NK-92 (cell line): Measurements from ENCODE around the gene RAB41.
"Not testable (repeated sequence)": the region's sequence is repeated elsewhere in the genome, so short reads cannot be mapped to it uniquely, and the experiment has no call there.

Experiments used
- DNase-seq: peaks from one replicate; lab custom pipeline; 2025; ENCODE audit not compliant: unreplicated experiment; lab: John Stamatoyannopoulos, UW

The RAB41 gene

DNA sequence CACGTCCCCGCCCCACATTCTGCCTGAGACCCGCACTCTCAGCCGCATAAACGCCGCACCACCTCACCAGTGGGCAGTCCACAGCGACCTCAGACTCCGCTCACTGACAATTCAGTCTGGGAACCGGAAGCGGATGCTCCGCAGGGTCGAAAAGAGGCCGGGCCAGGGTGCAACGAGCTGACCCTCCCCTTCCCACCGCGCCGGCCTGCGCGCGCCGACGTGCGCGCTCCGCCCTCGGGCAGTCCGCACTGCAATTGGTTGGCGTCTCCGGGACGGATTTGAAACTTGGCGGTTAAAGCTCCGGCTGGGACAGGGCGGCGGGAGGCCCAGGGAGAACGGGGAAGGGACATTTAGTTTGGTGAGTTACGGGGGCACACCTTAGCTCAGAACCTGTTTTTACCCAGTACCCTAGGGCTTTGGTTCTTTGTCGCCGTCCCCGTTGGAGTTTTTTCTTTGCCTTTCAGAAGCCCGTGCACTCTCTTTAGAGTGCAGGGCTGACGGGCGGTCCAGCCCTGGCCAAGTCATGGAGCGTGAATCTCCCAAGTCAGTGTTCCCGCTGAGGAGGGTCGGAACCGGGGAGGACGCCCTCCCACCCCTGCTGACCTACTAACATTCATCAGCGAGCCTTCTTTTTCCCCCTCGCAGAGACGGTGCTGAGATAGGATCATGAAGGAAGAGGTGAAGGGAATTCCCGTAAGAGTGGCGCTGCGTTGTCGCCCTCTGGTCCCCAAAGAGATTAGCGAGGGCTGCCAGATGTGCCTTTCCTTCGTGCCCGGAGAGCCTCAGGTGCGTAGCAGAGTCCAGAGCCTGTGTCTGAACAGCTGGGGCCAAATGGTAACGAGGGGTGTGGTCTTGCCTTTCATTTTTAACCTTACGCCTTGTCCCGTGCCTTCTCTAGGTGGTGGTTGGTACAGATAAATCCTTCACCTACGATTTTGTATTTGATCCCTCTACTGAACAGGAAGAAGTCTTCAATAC, 8.1 kb downstream of the RAB41 start, which contains the start of the genes KIF4A and PDZD11:
Gene KIF4A, plus strand, starts transcription at position 312 of the 978 bp plus-strand sequence. Its CDS starts 355 bp downstream, at position 667.
Gene PDZD11, minus strand, starts transcription at position 135 of the 978 bp plus-strand sequence. CDS start 586 bp downstream, outside the sequence.
- DNase-seq = no peak

DNA sequence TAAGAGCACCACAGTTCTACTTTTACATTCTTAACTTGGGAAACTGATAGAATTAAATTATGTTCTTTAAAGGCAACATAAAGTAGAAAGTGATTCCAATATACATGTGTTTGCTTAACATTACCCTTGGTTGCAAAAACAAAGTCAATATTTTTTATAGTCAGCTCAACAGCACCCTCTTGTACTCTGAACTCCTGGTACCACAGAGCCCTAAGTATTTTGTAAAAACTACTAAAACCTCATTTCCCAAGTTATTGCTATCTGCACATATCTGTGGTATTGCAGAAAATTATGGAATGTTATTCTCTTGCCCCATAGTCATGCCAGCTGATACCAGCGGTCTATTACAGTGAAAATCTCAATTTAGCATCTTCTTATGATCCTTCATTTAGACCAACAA, 10.8 kb downstream of the RAB41 start:
- no peak for DNase-seq

- no peak for DNase-seq
Observed at GRCh38 chrX:70293621-70294020, 11.6 kb downstream of the RAB41 start.

DNA sequence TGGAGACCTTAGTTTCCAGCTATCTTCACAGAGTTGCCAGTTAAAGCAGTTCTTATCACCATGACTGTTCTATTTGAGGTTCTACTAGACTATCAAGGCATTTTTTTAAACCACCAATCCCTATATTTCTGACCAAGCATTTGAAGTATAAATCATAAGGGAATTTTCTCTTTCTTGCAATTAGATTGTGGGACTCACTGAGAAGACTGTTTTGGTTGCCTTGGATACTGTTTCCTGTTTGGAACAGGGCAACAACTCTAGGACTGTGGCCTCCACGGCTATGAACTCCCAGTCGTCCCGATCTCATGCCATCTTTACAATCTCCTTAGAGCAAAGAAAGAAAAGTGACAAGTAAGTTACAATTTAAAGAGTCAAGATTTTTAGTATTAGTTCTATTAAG, 19.7 kb downstream of the RAB41 start:
- DNase-seq = no peak

GRCh38 chrX:70313503-70313902, 31.5 kb downstream of the RAB41 start:
- DNase-seq = no peak

- DNase-seq = no peak
Observed at GRCh38 chrX:70322784-70323183, 40.8 kb downstream of the RAB41 start.

DNA sequence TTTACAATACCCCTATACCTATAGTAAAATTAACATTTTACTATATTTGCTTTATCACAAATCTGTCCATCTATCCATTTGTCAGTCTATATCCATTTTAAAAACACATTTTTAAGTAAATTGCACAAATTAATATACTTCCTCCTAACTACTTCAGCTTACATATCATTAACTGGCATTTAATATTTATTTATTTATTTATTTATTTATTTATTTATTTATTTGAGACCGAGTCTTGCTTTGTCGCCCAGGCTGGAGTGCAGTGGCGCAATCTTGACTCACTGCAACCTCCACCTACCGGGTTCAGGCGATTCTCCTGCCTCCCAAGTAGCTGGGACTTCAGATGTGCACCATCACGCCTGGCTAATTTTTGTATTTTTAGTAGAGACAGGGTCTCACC, 41.7 kb downstream of the RAB41 start:
- not testable (repeated sequence) for DNase-seq

GRCh38 chrX:70324326-70324725, 42.4 kb downstream of the RAB41 start:
- no peak for DNase-seq

GRCh38 chrX:70331161-70331560, 49.2 kb downstream of the RAB41 start:
- DNase-seq = no peak

DNA sequence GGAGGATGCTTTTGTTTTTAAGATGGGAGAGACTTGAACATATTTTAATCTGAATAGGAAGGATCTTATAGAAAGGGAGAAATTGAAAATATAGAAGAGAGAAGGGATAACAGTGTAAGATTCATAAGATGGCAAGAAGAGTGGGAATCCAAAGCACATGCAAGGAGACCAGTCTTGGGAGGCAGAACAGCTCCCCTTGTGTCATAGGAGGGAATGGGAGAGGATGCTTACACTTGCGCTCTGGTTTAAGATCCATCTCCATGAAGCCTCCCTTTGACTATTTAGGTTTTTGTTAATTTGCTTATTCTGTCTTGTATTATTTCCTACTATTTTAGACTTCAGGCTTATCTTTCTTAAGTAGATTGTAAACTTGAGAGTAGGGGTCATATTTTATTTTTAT, 50.6 kb downstream of the RAB41 start:
- no peak for DNase-seq
